Measurements from ENCODE around the gene USP2.

DNA sequence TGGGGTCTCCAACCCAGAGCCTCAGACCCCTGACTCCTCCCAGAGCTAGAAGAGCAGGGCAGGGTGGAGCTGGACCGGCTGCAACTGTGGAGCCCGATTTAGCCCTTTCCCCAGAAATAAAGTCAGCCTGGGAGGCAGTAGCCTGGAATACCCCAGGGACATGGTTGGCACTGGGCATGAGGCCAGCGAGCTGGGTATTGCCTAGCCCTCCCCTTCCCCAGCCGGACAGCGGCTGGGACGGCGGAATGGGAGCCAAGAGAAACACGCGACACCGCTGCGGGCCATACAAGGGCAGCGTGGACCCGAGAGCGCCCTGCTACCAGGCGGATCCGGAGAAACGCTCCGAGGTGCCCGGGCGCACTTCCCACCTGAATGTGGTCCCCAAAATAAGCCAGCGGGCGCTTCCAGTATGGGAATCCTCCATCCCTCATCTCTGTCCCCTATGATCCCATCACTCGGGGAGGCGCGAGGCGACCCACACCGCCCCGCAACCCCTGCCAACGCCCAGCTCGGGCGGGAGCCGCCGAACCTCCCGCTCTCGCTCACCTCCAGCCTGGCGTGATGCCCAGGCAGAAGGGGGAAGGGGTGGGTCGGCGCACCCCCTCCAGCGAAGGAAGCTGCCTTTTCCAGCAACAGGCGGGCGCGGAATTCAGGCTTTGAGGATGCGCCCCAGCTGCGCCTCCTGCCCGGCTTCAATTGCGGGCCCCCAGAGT is 65.3 kb downstream of the USP2 start:
- TF ChIP-seq, protein P1, sequence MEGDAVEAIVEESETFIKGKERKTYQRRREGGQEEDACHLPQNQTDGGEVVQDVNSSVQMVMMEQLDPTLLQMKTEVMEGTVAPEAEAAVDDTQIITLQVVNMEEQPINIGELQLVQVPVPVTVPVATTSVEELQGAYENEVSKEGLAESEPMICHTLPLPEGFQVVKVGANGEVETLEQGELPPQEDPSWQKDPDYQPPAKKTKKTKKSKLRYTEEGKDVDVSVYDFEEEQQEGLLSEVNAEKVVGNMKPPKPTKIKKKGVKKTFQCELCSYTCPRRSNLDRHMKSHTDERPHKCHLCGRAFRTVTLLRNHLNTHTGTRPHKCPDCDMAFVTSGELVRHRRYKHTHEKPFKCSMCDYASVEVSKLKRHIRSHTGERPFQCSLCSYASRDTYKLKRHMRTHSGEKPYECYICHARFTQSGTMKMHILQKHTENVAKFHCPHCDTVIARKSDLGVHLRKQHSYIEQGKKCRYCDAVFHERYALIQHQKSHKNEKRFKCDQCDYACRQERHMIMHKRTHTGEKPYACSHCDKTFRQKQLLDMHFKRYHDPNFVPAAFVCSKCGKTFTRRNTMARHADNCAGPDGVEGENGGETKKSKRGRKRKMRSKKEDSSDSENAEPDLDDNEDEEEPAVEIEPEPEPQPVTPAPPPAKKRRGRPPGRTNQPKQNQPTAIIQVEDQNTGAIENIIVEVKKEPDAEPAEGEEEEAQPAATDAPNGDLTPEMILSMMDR (conservative IDR thresholded peaks at IDR 0.05 in 1 of 2, IDR thresholded peaks at IDR 0.05 in 1 of 2; ENCODE audit: extremely low read depth in 1 of 2, insufficient read depth in 1 of 2, low read depth in 1 of 2, low read length in 2 of 2) = no peak
- no peak for TF ChIP-seq EZH2 (IDR thresholded peaks at IDR 0.05; ENCODE audit: borderline replicate concordance, low read length)

Data from mammary epithelial cell (primary cell).